ENCODE measurements around the gene ANKRD35. TPM values are rescaled to one million over a fixed set of nuclear protein-coding genes. Genes with fewer than 3 reads are reported as not detected.

ANKRD35 gene
- total and polyA plus RNA-seq, 10 of the 15 experiments (the other 5 are each of a cell fraction or from before 2014, with no cell fraction given), result 0.01 to 0.08 TPM; not detected in 8

DNA sequence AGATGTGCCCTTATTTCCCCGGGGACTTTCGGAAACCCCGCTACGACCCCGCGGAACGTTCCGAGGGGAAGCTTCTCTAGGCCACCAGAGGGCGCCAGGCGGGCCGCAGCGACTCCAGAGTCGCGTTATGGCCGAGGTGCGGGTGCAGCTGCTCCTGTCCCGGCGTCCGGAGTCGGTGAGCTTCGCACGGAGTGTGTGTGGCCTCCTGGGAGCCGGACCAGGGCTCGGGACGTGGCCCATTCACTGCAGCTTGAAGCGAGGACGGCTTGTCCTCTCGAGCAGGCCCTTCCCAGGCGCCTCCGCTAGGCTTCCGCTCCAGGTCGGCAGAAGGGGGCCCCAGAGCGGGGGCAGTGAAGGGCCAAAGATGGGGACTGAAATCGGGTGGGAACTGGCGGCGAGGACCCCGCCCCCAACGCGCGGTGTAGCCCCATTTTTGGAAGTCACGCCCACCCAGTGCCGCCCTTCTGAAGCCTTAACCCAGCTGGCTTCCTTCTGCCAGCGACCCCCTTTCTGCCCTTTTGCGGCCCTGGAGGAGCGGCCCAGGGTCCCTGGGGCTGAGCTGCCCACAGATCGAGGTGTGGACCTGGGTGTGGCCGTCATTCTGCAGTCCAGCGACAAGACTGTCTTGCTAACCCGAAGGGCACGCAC, 40.0 kb downstream of the ANKRD35 start, which contains the start of gene NUDT17 (continued):
- TF ChIP-seq HCFC1 (IDR thresholded peaks at IDR 0.05; ENCODE audit: low read length), result 0 out of 2 replicates have a peak, but pooled peaks have one; percentile 41
- TF ChIP-seq, protein P1, sequence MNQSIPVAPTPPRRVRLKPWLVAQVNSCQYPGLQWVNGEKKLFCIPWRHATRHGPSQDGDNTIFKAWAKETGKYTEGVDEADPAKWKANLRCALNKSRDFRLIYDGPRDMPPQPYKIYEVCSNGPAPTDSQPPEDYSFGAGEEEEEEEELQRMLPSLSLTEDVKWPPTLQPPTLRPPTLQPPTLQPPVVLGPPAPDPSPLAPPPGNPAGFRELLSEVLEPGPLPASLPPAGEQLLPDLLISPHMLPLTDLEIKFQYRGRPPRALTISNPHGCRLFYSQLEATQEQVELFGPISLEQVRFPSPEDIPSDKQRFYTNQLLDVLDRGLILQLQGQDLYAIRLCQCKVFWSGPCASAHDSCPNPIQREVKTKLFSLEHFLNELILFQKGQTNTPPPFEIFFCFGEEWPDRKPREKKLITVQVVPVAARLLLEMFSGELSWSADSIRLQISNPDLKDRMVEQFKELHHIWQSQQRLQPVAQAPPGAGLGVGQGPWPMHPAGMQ (IDR thresholded peaks at IDR 0.05; ENCODE audit: borderline replicate concordance), result no peak

DNA sequence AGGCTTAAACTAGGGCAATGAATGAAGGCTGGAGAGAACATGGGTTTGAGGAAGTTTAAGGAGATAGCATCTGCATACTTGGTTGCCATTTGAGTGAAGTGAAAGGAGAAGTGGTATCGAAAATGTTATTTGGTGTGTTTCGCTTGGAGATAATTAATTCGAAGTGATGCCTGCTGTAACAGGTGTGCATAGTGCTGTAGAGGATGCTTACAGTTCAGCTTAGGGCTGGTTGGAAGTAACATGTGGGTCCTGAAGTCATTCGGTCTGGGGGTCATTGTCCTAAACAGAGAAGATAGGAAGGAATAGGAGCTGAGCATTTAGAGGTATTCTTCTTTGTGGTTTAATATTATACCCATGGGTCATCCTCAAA, 40.5 kb downstream of the ANKRD35 start:
- POLR2A ChIA-PET, result interaction anchor here (0.5 to 3.0 kb wide), 8 partner anchors 14 to 119 kb away, joined by 3 to 24 read pairs (median 4); partner anchors contain the start of genes ANKRD34A, PEX11B, PIAS3 and POLR3GL
- Histone ChIP-seq H3K27me3 (replicated peaks in 1 of 2; ENCODE audit: control insufficient read depth in 2 of 2, insufficient read depth in 2 of 2, low read length in 1 of 2) (no peaks in the 10 kb centered on the region), H2AFZ (ENCODE audit: control insufficient read depth, low read depth, low read length) (peak overlapping the region; percentile 71; the same call in 1 of the 2 replicates), H3K4me3 (peak overlapping the region; percentile 89; the same call in 1 of the 2 replicates), H3K9ac (ENCODE audit: control insufficient read depth, insufficient read depth, low read length) (peak overlapping the region; percentile 71), H3K27ac (ENCODE audit: control insufficient read depth, insufficient read depth) (peak overlapping the region; percentile 83), H3K4me2 (ENCODE audit: control insufficient read depth, insufficient read depth) (peak overlapping the region; percentile 89), H3K4me1 (ENCODE audit: control insufficient read depth, insufficient read depth, low read length) (peaks cover 15% of the 10 kb centered on the region), H4K20me1 (ENCODE audit: control insufficient read depth, insufficient read depth) (no peaks in the 10 kb centered on the region), H3K36me3 (ENCODE audit: control insufficient read depth in 2 of 2, insufficient read depth in 2 of 2, low read length in 1 of 2) (peaks cover 4 to 16% of the 10 kb centered on the region in 2 experiments), H3K9me3 (replicated peaks; ENCODE audit: control insufficient read depth, insufficient read depth, low read length) (no peaks in the 10 kb centered on the region), H3K79me2 (ENCODE audit: control insufficient read depth, insufficient read depth, low read length) (no peaks in the 10 kb centered on the region)
- no TSS peak for BruUV-seq (replicated peaks)
- 1% methylated on average over 4 of the region's 4 CpGs for WGBS (ENCODE audit: insufficient coverage, insufficient replicate concordance, low lambda C conversion rate, missing lambda C conversion rate)
- intact Hi-C loops (cut with micrococcal nuclease; ENCODE audit: unreplicated experiment) (loop anchor here (2.0 kb wide), 1 partner anchor 66 kb away; the partner anchor contains the start of gene ITGA10), in situ Hi-C loops (cut with MboI) (loop anchor here (5.0 kb wide), 1 partner anchor 162 kb away; no protein-coding TSS in a partner anchor)
- CTCF ChIA-PET, result interaction anchor here (0.7 to 8.2 kb wide), 38 partner anchors 10 to 192 kb away, joined by 3 to 172 read pairs (median 5); partner anchors contain the start of genes ANKRD34A, ANKRD35, ITGA10 and LIX1L
- DNase-seq (ENCODE audit: low read depth, low spot score) (peak; percentile 79), ATAC-seq (peak; percentile 88), FAIRE-seq (peak; percentile 93)
- RAD21 ChIA-PET (ENCODE audit: unreplicated experiment), result interaction anchor here (0.8 to 4.5 kb wide), 19 partner anchors 13 to 171 kb away, joined by 3 to 69 read pairs (median 5); partner anchors contain the start of genes ANKRD34A, ITGA10, PEX11B and PIAS3
- SMC1A ChIA-PET (ENCODE audit: uncharacterized antibody, unreplicated experiment), result interaction anchor here (0.8 to 5.5 kb wide), 12 partner anchors 14 to 170 kb away, joined by 3 to 54 read pairs (median 7); partner anchors contain the start of genes PIAS3, POLR3C and RNF115
- TF ChIP-seq EP300 (IDR thresholded peaks at IDR 0.05; ENCODE audit: borderline replicate concordance in 1 of 2, control insufficient read depth in 1 of 2, low read depth in 2 of 2, low read length in 2 of 2), result peak in 1 of 2 experiments; percentile 79; a peak in 1 of 4 replicates
- TF ChIP-seq TCF3 (IDR thresholded peaks at IDR 0.05; ENCODE audit: borderline replicate concordance, insufficient read depth, low read depth, low read length), result peak; percentile 66; the same call in 1 of the 2 replicates
- peak; percentile 47 for TF ChIP-seq SKIL (IDR thresholded peaks at IDR 0.05; ENCODE audit: low read depth, poor library complexity, severe bottlenecking)
- TF ChIP-seq DPF2 (IDR thresholded peaks at IDR 0.05), result peak; percentile 76
- no peak for TF ChIP-seq ZBTB4 (CRISPR knock-in tag; IDR thresholded peaks at IDR 0.05)
- TF ChIP-seq POU2F2 (IDR thresholded peaks at IDR 0.05; ENCODE audit: borderline replicate concordance, low read depth, low read length), result peak; percentile 63; the same call in 2 of the 3 replicates
- TF ChIP-seq ATF2 (IDR thresholded peaks at IDR 0.05; ENCODE audit: low read length), result peak; percentile 21; the same call in 1 of the 2 replicates
- peak; percentile 87 for TF ChIP-seq TCF12 (IDR thresholded peaks at IDR 0.05; ENCODE audit: low read depth, low read length)
- peak; percentile 68; the same call in 1 of the 2 replicates for TF ChIP-seq ZBED1 (IDR thresholded peaks at IDR 0.05; ENCODE audit: borderline replicate concordance)

All from GM12878 (cell line).